Pons (tissue), 1 donor: Measurements from ENCODE around the gene PCDHGC3.

Experiments used
- DNase-seq: peaks from one replicate; pipeline ENCODE4 v3.0.0-alpha.2; 2016; ENCODE audit warnings: low spot score

PCDHGC3 gene

DNA sequence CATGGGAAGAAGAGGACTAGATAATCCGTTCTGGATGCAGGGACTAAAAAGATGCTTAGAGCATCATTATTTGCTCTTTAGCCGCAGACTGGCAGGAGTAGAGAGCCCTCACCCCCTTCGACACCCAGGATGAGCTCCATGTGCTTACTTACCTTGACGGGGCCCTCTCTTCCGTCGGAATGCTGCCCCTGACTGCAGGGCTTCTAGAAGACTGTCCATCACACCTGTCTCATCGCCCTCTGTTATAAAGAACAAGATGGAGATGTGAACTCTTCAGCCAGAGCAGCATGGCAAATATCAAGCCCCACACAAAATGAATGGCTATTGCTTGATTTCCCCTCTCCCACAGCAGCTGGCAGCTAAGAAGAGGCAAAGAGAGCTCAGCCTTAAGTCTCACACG lies 48.2 kb downstream of the PCDHGC3 start:
- no peak for DNase-seq

GRCh38 chr5:141524604-141525597 lies 49.1 kb downstream of the PCDHGC3 start:
- DNase-seq, result peak; percentile 88

DNA sequence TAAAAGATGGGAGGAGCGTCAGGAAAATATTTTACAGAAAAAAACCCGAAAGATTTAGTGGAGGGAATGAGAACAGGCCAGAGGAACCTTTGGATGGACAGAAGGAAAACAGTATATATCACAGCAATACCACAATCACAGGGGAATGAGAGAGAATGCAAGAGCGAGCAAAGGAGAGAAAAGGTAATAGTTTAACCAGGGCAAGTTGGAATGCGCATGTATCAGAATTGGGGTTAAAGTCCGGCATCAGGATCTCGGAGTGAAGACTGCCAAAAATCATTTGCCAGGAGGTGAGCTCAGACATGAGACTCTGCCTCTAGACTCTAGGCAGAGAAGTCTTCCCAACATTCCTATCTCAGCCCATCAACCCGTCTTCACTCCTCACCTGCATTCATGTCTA lies 49.9 kb downstream of the PCDHGC3 start:
- DNase-seq, result no peak

DNA sequence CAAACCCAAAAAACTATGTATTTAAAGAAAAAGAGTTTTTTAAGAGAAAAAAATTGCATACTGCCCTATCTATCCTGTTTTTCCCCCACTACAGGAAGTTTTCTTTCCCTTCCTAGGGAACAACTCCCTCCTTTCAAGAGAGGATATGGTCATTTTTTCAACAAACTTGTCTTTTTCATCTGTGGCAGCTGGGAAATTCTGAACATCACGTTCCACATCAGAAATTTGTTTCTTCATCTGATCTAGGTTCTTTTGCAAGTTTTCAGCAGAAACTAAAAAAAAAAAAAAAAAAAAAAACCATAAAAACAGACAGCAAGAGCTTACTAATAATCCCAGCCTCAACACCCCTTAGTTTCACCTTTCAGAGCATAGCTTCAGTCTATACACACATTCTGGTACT lies 51.7 kb downstream of the PCDHGC3 start:
- DNase-seq, result no peak
